ENCODE data around the gene SNX9.
"Not testable (repeated sequence)": the region's sequence is repeated elsewhere in the genome, so short reads cannot be mapped to it uniquely, and the experiment has no call there.

SNX9 gene

DNA sequence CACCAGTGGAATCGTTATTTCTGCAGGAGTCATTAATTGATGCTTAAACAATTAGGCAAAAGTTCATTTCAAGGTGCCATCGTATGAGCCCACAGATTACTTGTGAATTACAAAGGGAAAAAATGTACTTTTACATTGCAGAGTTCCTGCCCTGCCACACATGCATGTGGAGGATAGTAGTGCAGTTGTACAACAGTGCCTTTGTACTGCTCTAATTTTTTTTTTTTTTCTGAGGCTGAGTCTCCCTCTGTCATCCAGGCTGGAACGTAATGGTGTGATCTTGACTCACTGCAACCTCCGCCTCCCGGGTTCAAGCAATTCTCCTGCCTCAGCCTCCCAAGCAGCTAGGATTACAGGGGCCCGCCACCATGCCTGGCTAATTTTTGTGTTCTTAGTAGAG, 132.6 kb downstream of the SNX9 start:
- no peak for DNase-seq (ENCODE audit: low read depth)

DNA sequence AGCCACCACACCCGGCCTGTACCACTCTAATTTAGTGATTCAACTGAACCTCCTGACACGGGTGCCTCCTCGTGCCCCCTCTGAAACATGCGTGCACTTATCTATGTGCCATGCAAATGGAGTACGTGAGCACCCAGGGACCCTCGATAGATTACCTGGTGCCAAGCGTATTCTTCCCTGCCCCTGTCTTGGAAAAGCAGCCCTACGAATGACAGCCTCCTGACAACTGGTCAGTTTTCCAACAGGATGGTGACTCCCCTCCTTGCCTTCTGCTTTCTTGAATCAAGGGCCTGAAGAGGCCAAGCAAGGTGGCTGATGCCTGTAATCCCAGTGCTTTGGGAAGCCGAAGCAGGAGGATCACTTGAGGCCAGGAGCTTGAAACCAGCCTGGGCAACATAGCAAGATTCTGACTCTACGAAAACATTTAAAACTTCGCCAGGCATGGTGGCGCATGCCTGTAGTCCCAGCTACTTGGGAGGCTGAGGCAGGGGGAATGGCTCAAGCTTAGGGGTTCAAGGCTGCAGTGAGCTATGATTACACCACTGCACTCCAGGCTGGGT, 133.2 kb downstream of the SNX9 start:
- no peak for DNase-seq (ENCODE audit: low read depth)

DNA sequence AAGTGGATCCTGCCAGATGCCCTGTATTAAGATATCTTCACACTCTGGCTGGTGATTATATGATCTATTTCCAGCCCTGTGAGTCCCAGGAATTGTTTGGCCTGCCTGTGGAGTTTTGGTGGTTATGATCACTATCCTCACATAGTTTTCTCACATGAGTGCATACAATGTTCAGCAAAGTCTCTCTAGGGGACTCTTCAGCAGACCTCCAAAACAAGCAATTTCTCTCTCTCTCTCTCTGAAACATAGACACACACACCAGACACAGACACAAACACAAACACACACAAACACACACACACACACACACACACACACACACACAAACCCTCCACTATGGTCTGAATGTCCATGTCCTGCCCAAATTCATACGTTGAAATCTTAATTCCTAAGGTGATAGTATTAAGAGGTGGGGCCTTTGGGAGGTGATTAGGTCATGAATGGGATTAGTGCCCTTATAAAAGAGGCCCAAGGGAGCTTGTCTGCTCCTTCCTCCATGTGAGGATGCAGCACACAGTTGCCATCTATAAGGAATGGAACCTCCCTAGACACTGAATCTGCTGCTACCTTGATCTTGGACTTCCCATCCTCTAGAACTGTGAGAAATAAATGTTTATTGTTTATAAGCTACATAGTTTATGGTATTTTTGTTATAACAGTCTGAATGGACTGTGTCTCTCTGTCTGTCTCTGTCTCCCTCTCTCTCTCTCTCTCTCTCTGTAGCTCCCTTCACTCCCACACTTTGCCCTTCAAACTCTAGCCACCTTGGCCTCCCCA, 136.6 kb downstream of the SNX9 start:
- no peak for DNase-seq (ENCODE audit: low read depth)

DNA sequence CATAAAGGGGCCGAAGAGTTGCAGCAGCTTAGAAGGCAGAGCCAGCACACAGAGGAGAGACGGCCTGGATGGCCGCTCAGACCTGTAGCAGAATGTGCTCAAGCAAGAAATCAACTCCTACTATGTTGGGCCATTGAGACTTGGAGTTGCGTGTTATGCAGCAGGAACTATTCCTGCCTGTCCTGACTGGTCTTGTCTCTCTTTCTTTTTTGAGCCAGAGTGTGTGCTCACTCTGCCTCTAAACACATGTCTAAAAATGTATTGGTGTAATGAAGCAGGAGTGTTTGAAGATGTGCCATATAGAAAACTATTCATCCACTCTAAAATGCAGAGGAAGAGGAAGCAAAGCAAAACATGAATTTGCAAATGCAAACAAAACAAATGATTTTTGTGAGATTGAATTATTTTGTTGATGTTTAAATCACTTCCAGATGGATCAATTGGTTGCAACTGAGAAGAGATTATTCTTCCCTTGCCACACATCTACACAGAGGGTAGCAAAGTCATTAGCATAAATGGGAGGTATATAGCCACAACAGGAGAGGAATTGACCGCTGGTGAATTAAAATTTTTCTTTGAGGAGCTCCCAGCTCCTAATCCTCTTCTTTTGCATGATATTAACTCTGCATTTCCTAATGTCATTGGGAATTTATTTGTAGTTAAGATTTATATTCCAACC, 138.2 kb downstream of the SNX9 start:
- no peak for DNase-seq (ENCODE audit: low read depth)

GRCh38 chr6:157961832-157962575, 139.0 kb downstream of the SNX9 start:
- no peak for DNase-seq (ENCODE audit: low read depth)

- DNase-seq (ENCODE audit: low read depth), result peak; percentile 63
Observed at GRCh38 chr6:157962601-157963302, 139.7 kb downstream of the SNX9 start.

DNA sequence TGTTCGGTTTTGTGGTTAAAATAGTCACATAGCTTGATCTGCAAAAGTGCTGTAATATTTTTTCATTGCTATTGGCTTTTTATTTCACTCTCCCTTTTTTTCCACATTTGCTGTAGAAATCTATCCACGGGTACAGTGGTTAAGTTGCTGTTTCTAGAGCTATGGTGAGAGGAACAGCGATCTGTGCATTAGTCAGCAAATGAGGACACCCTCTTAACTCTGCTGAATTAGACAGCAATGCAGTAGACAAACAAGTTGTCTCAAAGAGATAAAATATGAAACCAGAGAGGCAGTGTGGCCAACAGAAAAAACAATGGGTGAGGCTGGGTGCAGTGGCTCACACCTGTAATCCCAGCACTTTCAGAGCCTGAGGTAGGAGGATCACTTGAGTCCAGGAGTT, 141.1 kb downstream of the SNX9 start:
- no peak for DNase-seq (ENCODE audit: low read depth)

GRCh38 chr6:157965387-157965786, 142.3 kb downstream of the SNX9 start:
- no peak for DNase-seq (ENCODE audit: low read depth)

- DNase-seq (ENCODE audit: low read depth), result no peak
Observed at GRCh38 chr6:157966589-157966977, 143.5 kb downstream of the SNX9 start.

DNA sequence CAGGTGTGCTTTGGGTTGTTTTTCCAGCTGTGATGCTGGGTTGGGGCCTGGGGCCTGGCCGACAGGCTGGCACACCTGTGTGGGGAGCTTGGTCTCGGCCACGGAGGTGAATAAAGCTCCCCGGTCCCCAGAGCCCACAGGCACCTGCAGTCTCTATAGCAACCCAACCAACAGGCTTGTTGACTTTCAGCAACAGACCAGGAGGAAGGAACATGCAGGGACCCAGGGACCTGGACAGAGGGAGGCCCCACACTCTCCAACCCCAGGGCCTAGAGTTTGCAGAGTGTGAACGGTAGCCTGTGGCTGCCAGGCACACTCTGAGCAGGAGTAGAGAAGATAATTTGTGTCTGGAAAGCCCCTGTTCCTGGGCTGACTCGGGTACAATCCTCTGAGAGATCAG, 144.0 kb downstream of the SNX9 start:
- no peak for DNase-seq (ENCODE audit: low read depth)

DNA sequence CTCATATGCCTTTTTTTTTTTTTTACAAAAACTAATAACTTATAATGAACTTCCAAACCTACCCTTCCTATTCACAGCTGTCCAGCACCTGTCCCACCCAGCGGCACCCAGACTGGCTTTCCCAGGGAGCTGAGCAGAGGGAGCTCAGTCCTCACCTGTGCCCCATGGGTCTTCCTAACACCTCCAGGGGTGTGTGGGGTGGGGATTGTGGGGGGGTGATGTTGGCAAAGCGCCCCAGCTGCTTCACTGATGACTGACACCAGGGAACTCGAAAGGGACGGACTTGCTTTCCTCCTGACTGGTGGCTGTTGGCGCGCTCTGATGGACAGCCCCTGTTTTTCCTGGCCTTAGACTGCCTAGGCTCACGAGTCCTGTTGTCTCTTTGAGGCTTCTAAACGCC, 144.4 kb downstream of the SNX9 start:
- DNase-seq (ENCODE audit: low read depth), result no peak

GRCh38 chr6:157972177-157972576, 149.1 kb downstream of the SNX9 start:
- not testable (repeated sequence) for DNase-seq (ENCODE audit: low read depth)

- peak; percentile 80 for DNase-seq (ENCODE audit: low read depth)
Observed at GRCh38 chr6:157974341-157974894, 151.4 kb downstream of the SNX9 start.

- no peak for DNase-seq (ENCODE audit: low read depth)
Observed at GRCh38 chr6:157974967-157975366, 151.9 kb downstream of the SNX9 start.

DNA sequence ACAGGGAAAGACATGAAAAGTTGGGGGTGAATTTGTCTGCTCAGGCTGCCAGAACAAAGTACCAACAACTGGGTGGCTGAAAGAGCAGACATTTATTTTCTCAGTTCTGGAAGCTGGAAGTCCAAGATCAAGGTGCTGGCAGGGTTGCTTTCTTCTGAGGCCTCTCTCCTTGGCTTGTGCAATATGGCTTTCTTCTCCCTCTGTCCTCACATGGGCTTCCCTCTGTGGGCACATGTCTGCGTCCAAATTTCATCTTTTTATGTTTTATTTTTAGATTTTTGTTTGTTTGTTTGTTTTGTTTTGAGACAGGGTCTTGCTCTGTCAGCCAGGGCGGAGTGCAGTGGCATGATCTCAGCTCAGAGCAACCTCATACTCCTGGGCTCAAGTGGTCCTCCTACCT, 152.4 kb downstream of the SNX9 start:
- no peak for DNase-seq (ENCODE audit: low read depth)

DNA sequence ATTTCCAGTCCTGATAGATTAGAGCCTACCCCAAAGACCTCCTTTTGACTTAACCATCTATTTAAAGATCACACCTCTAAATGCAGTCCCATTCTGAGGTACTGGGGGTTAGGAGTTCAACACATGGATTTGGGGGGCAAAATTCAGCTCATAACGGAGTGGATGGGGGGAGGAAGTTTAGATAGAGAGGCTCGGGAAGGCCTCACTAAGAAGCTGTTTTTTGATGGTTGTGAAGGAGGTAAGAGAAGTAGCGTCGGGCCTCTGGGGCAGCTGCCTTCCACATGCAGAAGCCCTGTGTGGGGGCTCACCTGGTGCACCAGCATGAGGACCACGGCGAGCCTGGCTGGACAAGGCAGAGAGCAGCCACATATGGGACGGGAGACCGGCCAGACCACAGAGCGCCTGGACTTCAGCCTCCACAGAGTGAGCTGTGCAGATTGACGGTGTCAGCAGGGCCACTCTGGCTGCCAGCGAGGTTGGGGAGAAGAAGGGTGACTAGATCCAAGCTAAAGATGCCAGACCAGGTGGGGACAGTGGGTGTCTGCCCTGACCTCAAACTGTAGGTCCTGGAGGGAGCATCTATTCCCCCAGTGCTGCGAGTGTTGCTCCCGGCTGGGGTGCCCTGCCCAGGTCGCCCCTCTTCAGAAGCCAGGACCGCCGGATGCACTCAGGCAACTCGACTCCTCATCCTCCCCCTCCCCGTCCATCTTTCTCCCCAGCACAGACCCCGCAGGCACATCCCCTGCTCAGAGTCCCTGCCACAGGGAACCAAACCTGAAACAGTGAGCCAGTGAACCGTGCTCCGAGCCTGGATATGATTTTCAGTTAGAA, 153.5 kb downstream of the SNX9 start:
- DNase-seq (ENCODE audit: low read depth), result no peak

DNA sequence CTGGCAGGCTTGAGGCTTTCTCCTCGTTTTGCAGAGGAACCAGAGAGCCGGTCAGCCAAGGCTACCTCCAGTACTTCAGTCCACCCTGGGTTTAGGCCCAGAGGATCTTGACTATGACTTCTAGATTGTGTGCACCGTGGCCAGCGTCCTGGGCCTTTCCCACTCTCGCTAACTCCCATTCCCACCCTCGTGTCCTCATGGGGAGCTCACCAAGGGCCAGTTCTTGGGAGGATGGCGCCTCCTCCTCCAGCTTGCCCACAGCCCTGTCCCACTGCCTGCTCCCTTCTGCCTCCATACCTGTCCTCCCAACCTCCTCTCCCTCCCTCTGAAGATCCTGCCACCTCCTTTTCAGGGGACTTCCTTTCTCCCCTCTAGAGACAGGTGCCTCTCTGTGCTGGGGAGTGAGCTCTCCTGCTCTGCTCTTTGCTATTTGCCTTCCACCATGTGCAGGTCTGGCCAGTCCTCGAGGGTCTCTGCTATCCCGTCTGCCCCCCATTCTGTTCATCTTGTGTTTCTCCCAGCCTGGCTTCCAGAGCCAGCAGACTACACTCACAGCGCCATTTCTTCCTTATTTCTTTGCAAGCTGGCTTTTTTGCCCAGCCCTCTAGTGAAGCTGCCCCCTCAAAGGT, 154.2 kb downstream of the SNX9 start:
- no peak for DNase-seq (ENCODE audit: low read depth)

DNA sequence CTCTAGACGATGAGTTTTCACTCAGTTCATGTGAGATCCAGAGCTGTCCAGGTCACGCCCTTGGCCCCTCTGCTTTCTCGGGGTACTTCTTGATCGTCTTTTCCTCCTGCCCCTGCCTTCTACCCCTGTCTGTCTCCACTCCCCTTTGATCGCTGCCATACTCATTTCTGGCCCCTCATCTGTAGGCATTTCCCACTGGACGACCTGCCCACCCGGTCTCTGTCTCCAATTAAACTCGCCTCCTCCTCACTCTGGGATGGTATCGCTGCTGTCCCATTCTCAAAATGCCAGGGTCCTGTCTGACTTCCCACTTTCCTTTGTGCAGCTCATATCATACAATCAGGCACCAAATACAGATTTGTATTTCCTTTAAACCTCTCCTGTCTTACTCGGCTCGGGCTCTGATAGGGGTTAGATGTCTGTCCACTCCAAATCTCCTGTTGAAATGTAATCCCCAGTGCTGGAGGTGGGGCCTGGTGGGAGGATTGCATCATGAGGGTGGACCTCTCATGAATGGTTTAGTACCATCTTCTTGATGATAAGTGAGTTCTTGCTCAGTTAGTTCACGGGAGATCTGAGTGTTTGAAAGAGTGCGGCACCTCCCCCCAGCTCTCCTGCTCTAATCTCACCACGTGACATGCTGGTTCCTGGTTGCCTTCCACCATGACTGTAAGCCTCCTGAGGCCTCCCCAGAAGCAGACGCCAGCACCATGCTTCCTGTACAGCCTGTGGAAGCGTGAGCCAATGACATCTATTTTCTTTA, 155.2 kb downstream of the SNX9 start:
- DNase-seq (ENCODE audit: low read depth), result no peak

GRCh38 chr6:157980288-157981131, 157.5 kb downstream of the SNX9 start:
- no peak for DNase-seq (ENCODE audit: low read depth)
